Retinal pigment epithelial cell (primary cell): ENCODE data around the gene DBH.

Experiments
- DNase-seq: peaks from one replicate; pipeline ENCODE4 v3.0.0-alpha.2; 2010; ENCODE audit warnings: low read depth
- H3K4me3 ChIP-seq: 2 replicates; pipeline ENCODE4 v1.5.1; 2011; ENCODE audit warnings: mild to moderate bottlenecking, low read length, control low read depth, moderate library complexity
- TF ChIP-seq, protein P1 (sequence below): conservative IDR thresholded peaks from 2 replicates; pipeline ENCODE4 v1.5.1; 2011; ENCODE audit warnings: low read depth, low read length, control low read depth, inconsistent platforms

Gene DBH

GRCh38 chr9:133614678-133615077 is 21.5 kb upstream of the DBH start:
- no peak overlapping the region for H3K4me3 ChIP-seq

DNA sequence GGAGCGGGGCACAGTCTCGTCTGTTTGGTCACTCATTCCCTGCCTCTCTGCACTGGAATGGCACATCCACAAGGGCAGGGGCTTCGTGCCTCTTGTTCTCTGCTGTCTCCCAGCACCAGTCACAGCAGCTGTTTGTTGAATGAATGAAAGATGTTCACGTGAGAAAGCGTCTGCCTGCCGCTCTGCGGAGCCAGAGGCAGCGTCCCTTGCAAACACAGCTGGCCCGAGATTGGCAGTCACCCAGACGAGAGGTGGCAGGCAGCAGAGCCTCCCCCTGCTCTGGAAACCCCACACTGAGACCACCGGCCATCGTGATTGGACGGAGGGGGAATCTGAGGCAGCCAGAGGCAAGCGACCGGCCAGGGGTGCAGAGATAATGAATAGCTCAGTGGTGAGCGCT is 21.0 kb upstream of the DBH start:
- TF ChIP-seq, protein P1, sequence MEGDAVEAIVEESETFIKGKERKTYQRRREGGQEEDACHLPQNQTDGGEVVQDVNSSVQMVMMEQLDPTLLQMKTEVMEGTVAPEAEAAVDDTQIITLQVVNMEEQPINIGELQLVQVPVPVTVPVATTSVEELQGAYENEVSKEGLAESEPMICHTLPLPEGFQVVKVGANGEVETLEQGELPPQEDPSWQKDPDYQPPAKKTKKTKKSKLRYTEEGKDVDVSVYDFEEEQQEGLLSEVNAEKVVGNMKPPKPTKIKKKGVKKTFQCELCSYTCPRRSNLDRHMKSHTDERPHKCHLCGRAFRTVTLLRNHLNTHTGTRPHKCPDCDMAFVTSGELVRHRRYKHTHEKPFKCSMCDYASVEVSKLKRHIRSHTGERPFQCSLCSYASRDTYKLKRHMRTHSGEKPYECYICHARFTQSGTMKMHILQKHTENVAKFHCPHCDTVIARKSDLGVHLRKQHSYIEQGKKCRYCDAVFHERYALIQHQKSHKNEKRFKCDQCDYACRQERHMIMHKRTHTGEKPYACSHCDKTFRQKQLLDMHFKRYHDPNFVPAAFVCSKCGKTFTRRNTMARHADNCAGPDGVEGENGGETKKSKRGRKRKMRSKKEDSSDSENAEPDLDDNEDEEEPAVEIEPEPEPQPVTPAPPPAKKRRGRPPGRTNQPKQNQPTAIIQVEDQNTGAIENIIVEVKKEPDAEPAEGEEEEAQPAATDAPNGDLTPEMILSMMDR: no peak
- H3K4me3 ChIP-seq: no peak overlapping the region

More at GRCh38 chr9:133614678-133615077, 21.5 kb upstream of the DBH start:
- TF ChIP-seq, protein P1: no peak
- no peak for DNase-seq

DNA sequence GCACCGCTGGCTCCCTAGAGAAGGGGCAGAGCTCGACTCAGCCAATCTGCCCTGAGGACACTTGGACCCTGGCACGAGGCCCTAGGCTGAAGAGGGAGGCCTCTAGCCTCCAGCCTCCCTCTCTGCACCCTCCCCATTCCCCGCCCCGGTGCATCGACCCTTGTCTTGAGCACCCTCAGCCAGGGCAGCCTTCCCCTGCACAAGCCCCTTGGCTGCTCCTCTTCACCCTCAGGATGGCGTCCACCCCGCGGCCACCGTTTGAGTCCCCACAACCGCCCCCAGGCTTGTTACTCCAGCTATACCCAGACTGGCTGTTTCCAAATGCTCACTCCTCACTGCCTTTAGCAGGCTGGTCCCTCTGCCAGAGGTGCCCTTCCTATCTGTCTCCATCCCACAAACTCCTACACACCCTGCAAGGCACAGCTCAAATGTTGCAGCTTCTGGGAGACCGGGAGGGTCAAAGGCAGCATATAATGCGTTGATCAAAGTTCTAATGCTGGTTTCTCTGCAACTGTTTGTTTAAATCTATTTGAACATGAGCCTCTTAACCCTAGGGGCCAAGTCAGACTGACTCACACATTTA is 20.5 kb upstream of the DBH start:
- no peak for DNase-seq
- no peak overlapping the region for H3K4me3 ChIP-seq
- TF ChIP-seq, protein P1: no peak

More for the DNA sequence above, 21.0 kb upstream of the DBH start:
- no peak for DNase-seq

DNA sequence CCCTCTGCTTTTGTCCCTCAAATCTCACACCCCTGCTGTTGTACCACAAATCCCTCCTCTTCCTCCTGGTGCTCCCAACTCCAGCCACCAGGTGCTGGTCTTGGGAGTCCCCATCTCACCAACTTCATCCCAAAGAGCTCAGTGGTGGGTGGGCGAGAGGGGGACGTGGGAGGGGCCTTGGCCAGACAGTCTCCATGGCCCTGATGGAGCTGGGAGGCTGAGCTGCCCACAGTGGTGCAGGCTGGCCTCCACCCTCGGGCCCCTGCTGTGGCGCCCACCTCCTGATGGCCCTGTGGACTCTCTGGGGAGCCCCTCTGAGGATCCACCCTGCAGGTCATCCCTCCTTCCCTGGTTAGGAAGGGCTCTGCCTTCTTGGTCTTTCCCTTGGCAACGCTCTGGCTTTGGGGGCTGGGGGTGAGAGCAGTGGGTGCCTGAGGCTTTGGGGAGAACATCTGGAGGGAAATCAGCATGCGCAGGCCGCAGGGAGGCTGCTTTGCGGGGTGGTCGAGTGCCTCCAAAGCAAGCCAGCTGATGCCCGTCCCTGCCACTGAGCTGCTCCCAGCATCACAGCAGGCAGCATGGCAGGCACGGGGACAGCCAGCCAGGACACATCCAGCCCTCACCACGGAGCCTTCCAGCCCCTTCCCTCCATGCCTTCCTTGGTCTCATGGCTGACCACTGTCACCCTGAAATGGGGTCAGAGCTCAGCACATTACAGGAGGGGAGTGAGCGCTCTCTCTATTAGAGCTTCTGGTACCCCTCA is 19.3 kb upstream of the DBH start:
- DNase-seq: no peak
- TF ChIP-seq, protein P1: no peak
- H3K4me3 ChIP-seq: no peak overlapping the region

DNA sequence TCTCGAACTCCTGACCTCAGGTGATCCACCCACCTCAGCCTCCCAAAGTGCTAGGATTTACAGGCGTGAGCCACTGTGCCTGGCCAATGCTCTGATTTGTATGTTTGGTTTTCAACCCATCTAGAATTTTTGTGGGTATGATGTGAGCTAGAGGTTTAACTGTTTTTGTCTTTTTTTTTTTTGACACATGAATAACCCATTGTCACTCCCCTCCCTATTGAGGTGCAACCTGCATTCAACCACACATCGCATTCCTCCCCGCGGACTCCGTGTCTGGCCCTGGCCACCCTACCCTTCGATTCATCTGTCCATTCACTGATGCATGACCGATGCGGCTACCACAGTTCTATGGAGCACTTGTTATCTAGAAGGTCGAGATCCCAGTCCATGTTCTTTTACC is 17.4 kb upstream of the DBH start:
- no peak for DNase-seq
- no peak overlapping the region for H3K4me3 ChIP-seq
- TF ChIP-seq, protein P1: no peak

- DNase-seq: no peak
- TF ChIP-seq, protein P1: no peak
- no peak overlapping the region for H3K4me3 ChIP-seq
Measured at GRCh38 chr9:133619791-133620190, 16.4 kb upstream of the DBH start.
